Epithelial cell of esophagus (primary cell): ENCODE results near the gene DCTPP1.

ENCODE experiments used
- DNase-seq: peaks from one replicate; pipeline ENCODE4 v3.0.0; 2010; ENCODE audit warnings: low read depth
- H3K4me3 ChIP-seq: 2 replicates; pipeline ENCODE4 v1.5.1; 2011; ENCODE audit warnings: mild to moderate bottlenecking, low read length, control low read depth
- CTCF ChIP-seq: IDR thresholded peaks from 2 replicates; pipeline ENCODE4 v1.5.1; 2011; ENCODE audit warnings: low read depth, mild to moderate bottlenecking, low read length, control low read depth, inconsistent platforms; ENCODE audit not compliant: insufficient read depth; ENCODE audit errors: missing control alignments

The DCTPP1 gene

DNA sequence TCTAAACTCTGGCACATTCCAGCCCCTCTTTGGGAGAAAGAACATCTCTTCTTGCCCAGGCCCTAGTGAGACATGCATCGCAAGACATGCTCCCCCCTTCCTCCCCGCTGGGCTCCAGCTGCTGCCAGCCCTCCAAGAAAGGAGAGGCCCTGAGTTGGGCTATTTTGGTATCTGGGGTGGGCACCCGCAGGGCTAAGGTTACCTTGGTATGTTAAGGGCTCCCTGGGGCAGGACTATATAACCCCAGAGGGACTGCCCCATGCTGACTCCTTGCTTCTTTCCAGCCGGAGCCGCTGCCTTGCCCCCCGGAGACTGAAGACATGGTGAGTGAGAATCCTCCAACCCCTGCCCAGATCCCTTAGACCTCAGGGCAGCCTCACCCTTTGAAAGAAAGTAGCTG, 55.3 kb downstream of the DCTPP1 start, which contains the start of gene MYL11:
MYL11 (plus strand) TSS at position 265 of the 400 bp plus-strand sequence; CDS start at position 321, 56 bp downstream.
- DNase-seq: no peak
- no peak for TF ChIP-seq CTCF
- no peak within 1 kb of the TSS for H3K4me3 ChIP-seq
